H4 (cell line): ENCODE measurements around the gene OLA1. TPM values are rescaled to one million over a fixed set of nuclear protein-coding genes. Genes with fewer than 3 reads are reported as not detected.

Experiments
- DNase-seq: peaks from one replicate; pipeline ENCODE4 v3.0.0-alpha.2; 2015; ENCODE audit warnings: low spot score
- total RNA-seq: library from RNA; depleted of rRNA; stranded (reverse); fragments of >200 nt; shearing (Covaris generic); gene quantifications from 2 replicates; pipeline ENCODE4 v1.2.3, GENCODE V29; 2014

The OLA1 gene
- total RNA-seq, 1 experiment from 2014 or later = 97.4 TPM

GRCh38 chr2:174180165-174180724 is 68.1 kb downstream of the OLA1 start:
- peak; percentile 20 for DNase-seq

- no peak for DNase-seq
Observed at GRCh38 chr2:174177316-174177890, 70.9 kb downstream of the OLA1 start.

- peak; percentile 7 for DNase-seq
Observed at GRCh38 chr2:174176898-174177297, 71.4 kb downstream of the OLA1 start.

- DNase-seq = no peak
Observed at GRCh38 chr2:174174741-174175140, 73.6 kb downstream of the OLA1 start.

GRCh38 chr2:174172802-174173355 is 75.5 kb downstream of the OLA1 start:
- no peak for DNase-seq

GRCh38 chr2:174171686-174172445 is 76.5 kb downstream of the OLA1 start:
- DNase-seq = no peak

- no peak for DNase-seq
Observed at GRCh38 chr2:174169372-174169771, 79.0 kb downstream of the OLA1 start.

GRCh38 chr2:174166261-174166660 is 82.1 kb downstream of the OLA1 start:
- no peak for DNase-seq

- no peak for DNase-seq
Observed at GRCh38 chr2:174161490-174161889, 86.8 kb downstream of the OLA1 start.

GRCh38 chr2:174158003-174158402 is 90.3 kb downstream of the OLA1 start:
- peak; percentile 24 for DNase-seq

GRCh38 chr2:174157053-174157452 is 91.3 kb downstream of the OLA1 start:
- DNase-seq = no peak

GRCh38 chr2:174153757-174154680 is 94.3 kb downstream of the OLA1 start:
- DNase-seq = no peak

- no peak for DNase-seq
Observed at GRCh38 chr2:174149530-174149929, 98.8 kb downstream of the OLA1 start.

GRCh38 chr2:174148833-174149232 is 99.5 kb downstream of the OLA1 start:
- no peak for DNase-seq

- DNase-seq = peak; percentile 22
Observed at GRCh38 chr2:174145827-174146226, 102.5 kb downstream of the OLA1 start.

- no peak for DNase-seq
Observed at GRCh38 chr2:174142290-174142689, 106.0 kb downstream of the OLA1 start.

GRCh38 chr2:174138161-174138560 is 110.2 kb downstream of the OLA1 start:
- DNase-seq = no peak

- no peak for DNase-seq
Observed at GRCh38 chr2:174135981-174136380, 112.4 kb downstream of the OLA1 start.

GRCh38 chr2:174125090-174125489 is 123.2 kb downstream of the OLA1 start:
- no peak for DNase-seq

GRCh38 chr2:174124181-174124580 is 124.2 kb downstream of the OLA1 start:
- DNase-seq = no peak

GRCh38 chr2:174122185-174122584 is 126.1 kb downstream of the OLA1 start:
- no peak for DNase-seq

- no peak for DNase-seq
Observed at GRCh38 chr2:174121612-174122011, 126.7 kb downstream of the OLA1 start.
